Activated T-helper 9 cell treated with anti-CD3 and anti-CD28 coated beads, Interleukin-2, amount 50 U/mL, for 16 hours (primary cell): ENCODE data around the gene MGAT5B.
A peak's percentile ranks its signal among the peaks of the same experiment; 100 is the strongest.
"Not testable (repeated sequence)": the region's sequence is repeated elsewhere in the genome, so short reads cannot be mapped to it uniquely, and the experiment has no call there.

ENCODE experiments used
- DNase-seq: peaks from one replicate; pipeline ENCODE4 v3.0.0-alpha.2; 2020; ENCODE audit warnings: low read depth

The MGAT5B gene

GRCh38 chr17:76868176-76868668 is at the start of gene MGAT5B:
TSS of gene MGAT5B (plus strand) at chr17:76868404. CDS start at chr17:76869030, 626 bp downstream.
- peak; percentile 70 for DNase-seq

- no peak for DNase-seq
Measured at GRCh38 chr17:76820039-76820438, 48.2 kb upstream of the MGAT5B start.

- DNase-seq: no peak
Measured at GRCh38 chr17:76820561-76820960, 47.6 kb upstream of the MGAT5B start.

- no peak for DNase-seq
Measured at GRCh38 chr17:76822184-76822778, 45.9 kb upstream of the MGAT5B start.

- no peak for DNase-seq
Measured at GRCh38 chr17:76824093-76824492, 44.1 kb upstream of the MGAT5B start.

- no peak for DNase-seq
Measured at GRCh38 chr17:76826330-76827068, 41.7 kb upstream of the MGAT5B start.

- DNase-seq: no peak
Measured at GRCh38 chr17:76827736-76828135, 40.5 kb upstream of the MGAT5B start.

- DNase-seq: no peak
Measured at GRCh38 chr17:76830987-76831715, 37.1 kb upstream of the MGAT5B start.

- DNase-seq: no peak
Measured at GRCh38 chr17:76833034-76833644, 35.1 kb upstream of the MGAT5B start.

- DNase-seq: no peak
Measured at GRCh38 chr17:76833747-76834146, 34.5 kb upstream of the MGAT5B start.

GRCh38 chr17:76834870-76835269 is 33.3 kb upstream of the MGAT5B start:
- no peak for DNase-seq

- no peak for DNase-seq
Measured at GRCh38 chr17:76840443-76840767, 27.8 kb upstream of the MGAT5B start.

GRCh38 chr17:76840884-76841775 is 27.1 kb upstream of the MGAT5B start:
- DNase-seq: no peak

GRCh38 chr17:76841776-76842405 is 26.3 kb upstream of the MGAT5B start:
- DNase-seq: no peak

GRCh38 chr17:76843068-76843467 is 25.1 kb upstream of the MGAT5B start:
- DNase-seq: not testable (repeated sequence)

GRCh38 chr17:76843703-76844484 is 24.3 kb upstream of the MGAT5B start:
- no peak for DNase-seq

- no peak for DNase-seq
Measured at GRCh38 chr17:76844485-76844829, 23.7 kb upstream of the MGAT5B start.

GRCh38 chr17:76844846-76845245 is 23.4 kb upstream of the MGAT5B start:
- no peak for DNase-seq

GRCh38 chr17:76845541-76846017 is 22.6 kb upstream of the MGAT5B start:
- DNase-seq: no peak

GRCh38 chr17:76847031-76847430 is 21.2 kb upstream of the MGAT5B start:
- no peak for DNase-seq
